ENCODE results near the gene GLB1L. TPM values are rescaled to one million over a fixed set of nuclear protein-coding genes. Genes with fewer than 3 reads are reported as not detected.

Gene GLB1L
- total and polyA plus RNA-seq, 2 experiments from 2014 or later, result 6.6 to 9.6 TPM

GRCh38 chr2:219292616-219293015 is 47.4 kb upstream of the GLB1L start:
- Histone ChIP-seq H2AFZ (no peak overlapping the region), H3K27me3 (no peaks in the 10 kb centered on the region), H3K9me3 (ENCODE audit: low read depth) (no peaks in the 10 kb centered on the region), H3K9me2 (replicated peaks; ENCODE audit: insufficient read depth) (no peaks in the 10 kb centered on the region), H4K20me1 (ENCODE audit: insufficient read depth, poor library complexity, severe bottlenecking) (no peaks in the 10 kb centered on the region), H3K79me2 (no peaks in the 10 kb centered on the region), H3K4me3 (no peak overlapping the region), H3K4me1 (ENCODE audit: insufficient read depth) (no peaks in the 10 kb centered on the region), H3K4me2 (no peak overlapping the region), H3K36me3 (replicated peaks; ENCODE audit: insufficient read depth, low read depth) (no peaks in the 10 kb centered on the region), H3K27ac (no peak overlapping the region)
- WGBS (ENCODE audit: low lambda C conversion rate, missing lambda C conversion rate), result 94% methylated on average over 9 of the region's 9 CpGs
- DNase-seq (ENCODE audit: low spot score), result no peak
- no peak for TF ChIP-seq EZH2 (IDR thresholded peaks at IDR 0.05; ENCODE audit: borderline replicate concordance)
- TF ChIP-seq EZH2phosphoT487 (IDR thresholded peaks at IDR 0.05; ENCODE audit: low read depth, severe bottlenecking, unreplicated experiment), result no peak
- no peak for TF ChIP-seq CTCF (IDR thresholded peaks at IDR 0.05; ENCODE audit: poor library complexity)

- WGBS (ENCODE audit: low lambda C conversion rate, missing lambda C conversion rate), result 82% methylated on average over 4 of the region's 4 CpGs
- H3K27ac ChIP-seq, result no peak overlapping the region
These were observed 46.8 kb upstream of the GLB1L start for GRCh38 chr2:219291910-219292490.

GRCh38 chr2:219291394-219291793 is 46.1 kb upstream of the GLB1L start:
- Histone ChIP-seq H3K27ac (no peak overlapping the region), H3K4me2 (no peak overlapping the region), H3K36me3 (replicated peaks; ENCODE audit: insufficient read depth, low read depth) (no peaks in the 10 kb centered on the region), H3K4me3 (no peak overlapping the region), H3K9me2 (replicated peaks; ENCODE audit: insufficient read depth) (no peaks in the 10 kb centered on the region), H3K27me3 (no peaks in the 10 kb centered on the region), H4K20me1 (ENCODE audit: insufficient read depth, poor library complexity, severe bottlenecking) (no peaks in the 10 kb centered on the region), H3K9me3 (ENCODE audit: low read depth) (no peaks in the 10 kb centered on the region), H3K4me1 (ENCODE audit: insufficient read depth) (no peaks in the 10 kb centered on the region), H3K79me2 (no peaks in the 10 kb centered on the region), H2AFZ (no peak overlapping the region)
- DNase-seq (ENCODE audit: low spot score), result no peak
- no peak for TF ChIP-seq EZH2phosphoT487 (IDR thresholded peaks at IDR 0.05; ENCODE audit: low read depth, severe bottlenecking, unreplicated experiment)
- no peak for TF ChIP-seq CTCF (IDR thresholded peaks at IDR 0.05; ENCODE audit: poor library complexity)
- no peak for TF ChIP-seq EZH2 (IDR thresholded peaks at IDR 0.05; ENCODE audit: borderline replicate concordance)
- WGBS (ENCODE audit: low lambda C conversion rate, missing lambda C conversion rate), result 83% methylated on average over 7 of the region's 7 CpGs

More at GRCh38 chr2:219291910-219292490, 46.8 kb upstream of the GLB1L start:
- Histone ChIP-seq H4K20me1 (ENCODE audit: insufficient read depth, poor library complexity, severe bottlenecking) (no peaks in the 10 kb centered on the region), H3K4me1 (ENCODE audit: insufficient read depth) (no peaks in the 10 kb centered on the region), H3K4me2 (no peak overlapping the region), H3K36me3 (replicated peaks; ENCODE audit: insufficient read depth, low read depth) (no peaks in the 10 kb centered on the region), H3K79me2 (no peaks in the 10 kb centered on the region), H3K9me2 (replicated peaks; ENCODE audit: insufficient read depth) (no peaks in the 10 kb centered on the region), H3K27me3 (no peaks in the 10 kb centered on the region), H3K4me3 (no peak overlapping the region), H3K9me3 (ENCODE audit: low read depth) (no peaks in the 10 kb centered on the region), H2AFZ (no peak overlapping the region)
- no peak for TF ChIP-seq EZH2 (IDR thresholded peaks at IDR 0.05; ENCODE audit: borderline replicate concordance)
- TF ChIP-seq CTCF (IDR thresholded peaks at IDR 0.05; ENCODE audit: poor library complexity), result no peak
- TF ChIP-seq EZH2phosphoT487 (IDR thresholded peaks at IDR 0.05; ENCODE audit: low read depth, severe bottlenecking, unreplicated experiment), result no peak
- DNase-seq (ENCODE audit: low spot score), result no peak

Data from hepatocyte (in vitro differentiated cells).